Caki2 (cell line): ENCODE data around the gene TAS2R31. TPM values are rescaled to one million over a fixed set of nuclear protein-coding genes. Genes with fewer than 3 reads are reported as not detected.

Experiments used
- DNase-seq: peaks from one replicate; pipeline ENCODE4 v3.0.0-alpha.2; 2015; ENCODE audit warnings: low read depth
- in situ Hi-C: cut with HindIII; loops from 2 replicates; pipeline ENCODE4 v1.10.0; 2016; ENCODE audit warnings: low sequenced_read_pairs, low pct_unique_long_range_greater_than_20kb, mixed read lengths
- total RNA-seq: library from RNA; depleted of rRNA; stranded (reverse); fragments of >200 nt; shearing (Covaris generic); gene quantifications from 2 replicates; pipeline ENCODE4 v1.2.3, GENCODE V29; 2014; ENCODE audit warnings: low replicate concordance; rRNA removed

Gene TAS2R31
- total RNA-seq, 1 experiment from 2014 or later: 0.37 TPM

- in situ Hi-C loops: no loop called here
Observed at GRCh38 chr12:11016937-11017336, 14.3 kb downstream of the TAS2R31 start.

GRCh38 chr12:11015775-11016430, 15.3 kb downstream of the TAS2R31 start:
- no peak for DNase-seq
- in situ Hi-C loops: no loop called here

More at GRCh38 chr12:11016937-11017336, 14.3 kb downstream of the TAS2R31 start:
- DNase-seq: no peak

- no peak for DNase-seq
- in situ Hi-C loops: no loop called here
Observed at GRCh38 chr12:11014234-11014633, 17.0 kb downstream of the TAS2R31 start.

GRCh38 chr12:11007608-11008007, 23.6 kb downstream of the TAS2R31 start:
- in situ Hi-C loops: no loop called here
- no peak for DNase-seq

DNA sequence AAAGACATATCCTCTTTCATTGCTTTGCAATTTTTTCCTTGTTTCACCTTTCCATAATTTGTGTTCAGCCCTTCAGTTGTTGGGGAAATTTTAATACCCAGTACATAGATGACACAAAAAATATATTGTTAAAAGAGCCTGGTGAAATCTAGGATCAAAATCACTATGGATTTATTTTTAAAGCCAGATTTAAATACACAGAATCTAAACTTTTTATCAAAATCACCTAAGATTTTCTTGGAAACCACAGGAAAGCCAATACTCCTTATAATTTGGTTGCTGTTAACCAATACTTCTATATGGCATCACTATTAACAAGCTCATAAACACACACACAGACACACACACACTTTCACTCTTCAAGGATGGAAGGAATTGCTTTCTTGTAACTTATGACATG, 33.0 kb downstream of the TAS2R31 start, which contains the start of gene TAS2R20:
Gene TAS2R20 (minus strand): TSS at position 101 of the 400 bp plus-strand sequence. CDS start 429 bp downstream, outside the sequence.
- in situ Hi-C loops: no loop called here
- DNase-seq: no peak

DNA sequence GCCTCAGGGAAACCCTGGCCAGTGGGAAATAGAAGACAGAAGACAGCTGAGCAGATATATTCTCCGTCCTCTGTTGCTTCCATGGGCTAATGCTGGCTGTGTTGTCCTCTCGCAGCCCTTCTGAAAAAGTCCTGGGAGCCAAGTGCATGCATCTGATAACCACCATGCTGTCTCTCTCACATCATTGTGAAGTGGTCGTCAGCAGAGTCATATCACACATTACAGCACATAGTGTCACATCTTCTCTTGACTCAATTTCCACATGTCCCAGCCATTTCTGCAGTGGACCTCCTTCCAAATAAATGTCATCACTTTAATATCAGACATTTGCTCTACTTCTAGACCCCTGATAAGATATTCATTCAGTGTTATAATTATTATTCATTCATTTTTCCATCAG, 36.9 kb downstream of the TAS2R31 start:
- no peak for DNase-seq
- in situ Hi-C loops: no loop called here

- in situ Hi-C loops: no loop called here
- no peak for DNase-seq
Observed at GRCh38 chr12:10989107-10989506, 42.1 kb downstream of the TAS2R31 start.

- in situ Hi-C loops: no loop called here
- DNase-seq: no peak
Observed at GRCh38 chr12:10986812-10987211, 44.4 kb downstream of the TAS2R31 start, which contains the start of gene TAS2R50. Gene TAS2R50 (minus strand): TSS chr12:10986912. CDS start chr12:10986860, 52 bp downstream.

DNA sequence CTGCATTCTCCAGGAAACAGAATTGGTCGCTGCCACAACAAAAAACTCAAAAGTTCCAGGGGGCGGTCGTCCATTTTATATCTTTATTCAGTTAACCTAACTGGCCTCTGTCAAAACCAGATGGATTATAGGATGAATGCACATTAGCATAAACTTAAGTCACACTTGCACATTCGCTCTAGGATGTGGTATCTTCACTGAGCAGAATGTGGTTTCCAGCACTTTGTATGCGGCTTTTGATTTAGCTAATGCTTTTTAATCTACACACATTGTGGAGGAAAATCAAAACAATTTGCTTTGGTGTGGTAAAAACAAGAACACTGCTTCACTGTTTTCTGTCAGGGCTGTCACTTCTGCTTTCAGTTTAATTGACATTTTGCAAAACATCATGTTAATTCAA, 49.0 kb downstream of the TAS2R31 start:
- no peak for DNase-seq
- in situ Hi-C loops: no loop called here

Other genes with a start within 250 kb of the TAS2R31 start
- not detected in 2 replicates for gene TAS2R7, start 228.8 kb downstream of the TAS2R31 start, total RNA-seq
- gene TAS2R8, start 224.1 kb downstream of the TAS2R31 start, total RNA-seq: not detected in 2 replicates
- not detected in 2 replicates for gene TAS2R9, start 221.2 kb downstream of the TAS2R31 start, total RNA-seq
- gene TAS2R10, start 205.0 kb downstream of the TAS2R31 start, total RNA-seq: not detected in 2 replicates
- not detected in 2 replicates for gene PRR4, start 181.9 kb downstream of the TAS2R31 start, total RNA-seq
- 0.27 and 16.2 TPM in 2 replicates for gene PRH1, start 147.2 kb downstream of the TAS2R31 start, total RNA-seq
- not detected in 2 replicates for gene TAS2R13, start 121.8 kb downstream of the TAS2R31 start, total RNA-seq
- gene PRH2, start 102.2 kb downstream of the TAS2R31 start, total RNA-seq: not detected in 2 replicates
- not detected in 2 replicates for gene TAS2R14, start 92.1 kb downstream of the TAS2R31 start, total RNA-seq
- not detected in 2 replicates for gene TAS2R50, start 44.5 kb downstream of the TAS2R31 start, total RNA-seq
- not detected in 2 replicates for gene TAS2R20, start 33.1 kb downstream of the TAS2R31 start, total RNA-seq
- gene TAS2R19, start 8.8 kb downstream of the TAS2R31 start, total RNA-seq: not detected in 2 replicates
- not detected in 2 replicates for gene TAS2R46, start 30.9 kb upstream of the TAS2R31 start, total RNA-seq
- gene TAS2R43, start 60.9 kb upstream of the TAS2R31 start, total RNA-seq: not detected in 2 replicates
- not detected in 2 replicates for gene TAS2R30, start 103.2 kb upstream of the TAS2R31 start, total RNA-seq
- 7.4 and 10.2 TPM in 2 replicates for gene SMIM10L1, start 139.8 kb upstream of the TAS2R31 start, total RNA-seq
- gene TAS2R42, start 155.5 kb upstream of the TAS2R31 start, total RNA-seq: not detected in 2 replicates
- gene PRB3, start 238.3 kb upstream of the TAS2R31 start, total RNA-seq: not detected in 2 replicates